RCC 7860 (cell line): Measurements from ENCODE around the gene CAPZA1.

ENCODE experiments used
- DNase-seq: peaks from one replicate; pipeline ENCODE4 v3.0.0-alpha.2; 2015; ENCODE audit warnings: low spot score
- FAIRE-seq: peaks from 2 replicates; lab custom pipeline; 2012; peaks lifted over from hg19 to GRCh38; lab: Jason Lieb, UNC

The CAPZA1 gene

GRCh38 chr1:112674986-112675727 is 55.5 kb downstream of the CAPZA1 start:
- DNase-seq (no peak), FAIRE-seq (no peak)

DNA sequence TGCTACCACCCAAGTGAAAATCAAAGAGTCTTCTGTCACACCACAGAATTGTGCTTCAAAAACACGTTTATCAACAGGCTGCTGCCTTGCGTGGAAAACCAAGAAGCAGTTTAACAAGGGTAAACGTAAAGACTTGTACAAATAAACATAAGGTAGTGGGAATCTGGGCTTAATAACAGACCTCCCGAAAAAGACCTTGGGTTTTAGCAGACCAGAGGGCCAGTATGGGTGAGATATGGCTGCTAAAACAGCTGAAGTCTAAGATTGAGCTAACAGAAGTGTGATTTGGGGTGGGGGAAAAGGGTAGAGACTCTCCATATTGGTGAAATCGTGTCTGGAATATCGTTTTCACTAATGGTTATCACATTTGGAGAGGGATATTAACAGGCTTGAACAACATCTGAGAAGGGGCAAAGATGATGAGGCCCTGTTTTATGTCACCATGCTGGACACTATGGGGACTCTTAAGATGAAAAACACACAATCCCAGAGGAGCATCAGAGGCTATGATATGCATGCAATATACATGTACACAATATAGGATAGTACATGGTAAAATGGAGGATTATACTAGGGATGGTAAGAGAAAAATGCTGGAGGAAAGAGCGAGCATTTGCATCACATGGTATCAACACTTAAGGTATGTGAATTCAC is 56.2 kb downstream of the CAPZA1 start:
- DNase-seq (no peak), FAIRE-seq (no peak)

DNA sequence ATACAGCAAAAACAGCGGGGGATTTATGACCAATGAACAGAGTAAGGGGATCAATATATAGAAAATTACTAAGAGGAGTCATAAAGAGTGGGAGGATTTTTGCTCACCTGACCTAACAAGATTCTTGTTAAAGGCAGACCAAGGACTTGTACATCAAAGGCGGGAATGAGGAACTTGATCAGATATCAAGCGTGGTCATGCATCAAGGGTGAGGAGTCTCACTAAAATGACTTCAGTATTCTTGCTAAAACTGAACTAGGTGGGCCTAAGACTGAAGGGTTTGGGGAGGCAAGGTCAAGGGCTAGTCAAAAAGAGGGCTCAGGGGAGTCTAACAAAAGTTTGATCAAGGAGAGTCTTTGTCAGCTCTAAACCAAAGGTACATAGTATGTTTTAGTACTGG is 56.9 kb downstream of the CAPZA1 start:
- DNase-seq = no peak
- no peak for FAIRE-seq

- DNase-seq (no peak), FAIRE-seq (no peak)
Measured at GRCh38 chr1:112677501-112677900, 57.9 kb downstream of the CAPZA1 start.

- FAIRE-seq = no peak
- no peak for DNase-seq
Measured at GRCh38 chr1:112678605-112679004, 59.0 kb downstream of the CAPZA1 start.

- DNase-seq = no peak
- no peak for FAIRE-seq
Measured at GRCh38 chr1:112685913-112686312, 66.3 kb downstream of the CAPZA1 start.

- DNase-seq = no peak
- no peak for FAIRE-seq
Measured at GRCh38 chr1:112686417-112686816, 66.8 kb downstream of the CAPZA1 start.

DNA sequence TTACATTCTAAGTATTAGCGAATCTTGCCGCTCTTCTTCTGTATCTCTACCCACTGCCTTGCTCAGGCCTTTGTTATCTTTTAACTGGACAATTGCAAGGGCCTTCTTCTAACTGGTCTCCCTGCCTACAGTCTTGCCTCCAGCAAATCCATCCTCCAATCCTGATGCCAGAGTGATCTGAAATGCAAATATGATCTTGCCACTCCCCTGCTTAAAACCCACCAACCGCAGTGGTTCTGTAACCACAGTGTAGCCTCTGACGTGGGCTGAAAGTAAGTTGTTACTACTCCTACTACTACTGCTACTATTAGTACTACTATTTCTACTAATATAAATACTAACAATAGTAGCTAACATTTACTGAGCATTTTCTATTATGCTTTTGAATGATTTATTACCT is 67.2 kb downstream of the CAPZA1 start:
- FAIRE-seq (no peak), DNase-seq (no peak)

- FAIRE-seq = no peak
- DNase-seq = no peak
Measured at GRCh38 chr1:112687361-112687760, 67.7 kb downstream of the CAPZA1 start.

DNA sequence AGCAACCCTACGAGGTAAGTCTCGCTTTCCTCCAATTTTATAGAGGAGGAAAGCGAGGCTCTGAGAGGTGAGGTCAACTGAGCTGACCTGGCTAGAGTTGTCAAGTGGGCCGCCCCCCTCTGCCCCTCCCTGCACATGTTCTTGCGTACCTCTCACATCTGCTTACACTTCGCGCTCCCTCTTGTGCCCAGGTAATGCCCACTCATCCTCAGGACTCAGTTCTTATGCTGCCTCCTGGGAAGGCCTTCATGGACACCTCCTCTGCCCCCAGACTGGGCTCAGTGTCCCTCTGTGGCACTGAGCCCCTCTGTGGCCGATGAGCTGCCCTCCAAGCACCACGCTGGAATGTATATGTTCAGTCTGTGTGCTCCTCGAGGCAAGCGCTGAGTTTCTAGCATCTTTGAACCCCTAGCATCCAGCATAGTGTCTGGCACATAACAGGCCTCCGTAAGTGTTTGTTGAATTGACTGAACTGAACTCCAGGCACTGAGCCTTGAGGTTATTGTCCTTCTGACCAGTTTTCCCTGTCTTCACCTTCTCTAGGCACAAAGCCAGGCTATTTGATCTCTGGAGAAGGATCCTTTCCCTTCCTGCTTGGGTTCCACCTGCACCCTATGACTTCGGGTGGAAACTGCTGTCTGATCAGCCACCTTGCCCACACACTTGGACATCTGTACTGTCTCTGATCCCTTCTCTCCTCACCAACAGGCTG is 68.3 kb downstream of the CAPZA1 start:
- DNase-seq (no peak), FAIRE-seq (no peak)

DNA sequence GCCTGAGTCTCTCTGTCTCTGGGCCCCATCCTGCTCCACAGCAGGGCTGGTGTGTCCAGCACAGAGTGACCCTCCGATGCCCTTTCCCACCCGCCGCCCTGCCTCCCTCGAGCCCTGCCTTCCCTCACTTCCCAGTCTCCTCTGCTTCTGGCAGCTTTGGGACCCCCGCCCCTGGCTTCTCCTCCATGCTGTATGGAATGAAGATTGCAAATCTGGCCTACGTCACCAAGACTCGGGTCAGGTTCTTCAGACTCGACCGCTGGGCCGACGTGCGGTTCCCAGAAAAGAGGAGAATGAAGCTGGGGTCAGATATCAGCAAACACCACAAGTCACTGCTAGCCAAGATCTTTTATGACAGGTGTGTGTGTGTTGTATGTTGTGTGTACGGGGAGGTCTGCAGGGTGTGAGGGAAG is 69.2 kb downstream of the CAPZA1 start:
- DNase-seq = no peak
- FAIRE-seq = no peak

GRCh38 chr1:112689196-112689841 is 69.7 kb downstream of the CAPZA1 start:
- FAIRE-seq (no peak), DNase-seq (no peak)

- no peak for FAIRE-seq
- no peak for DNase-seq
Measured at GRCh38 chr1:112689842-112690237, 70.2 kb downstream of the CAPZA1 start.

GRCh38 chr1:112692681-112693080 is 73.0 kb downstream of the CAPZA1 start:
- no peak for DNase-seq
- no peak for FAIRE-seq

DNA sequence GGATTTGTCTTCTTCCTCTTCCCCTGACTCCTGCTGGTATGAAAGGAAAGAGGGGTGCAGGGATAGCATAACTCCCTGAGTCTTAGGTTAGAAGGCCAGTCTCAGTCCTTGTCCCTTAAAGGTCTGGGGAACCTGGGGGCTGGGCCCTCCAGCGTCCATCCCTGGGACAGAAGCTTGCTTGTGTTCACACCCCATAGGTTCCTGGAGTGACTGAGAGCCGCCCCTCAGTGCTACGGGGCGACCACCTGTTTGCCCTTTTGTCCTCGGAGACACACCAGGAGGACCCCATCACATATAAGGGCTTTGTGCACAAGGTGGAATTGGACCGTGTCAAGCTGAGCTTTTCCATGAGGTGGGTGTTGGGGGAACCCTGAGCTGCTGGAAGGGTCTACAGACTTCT is 74.2 kb downstream of the CAPZA1 start:
- DNase-seq = no peak
- FAIRE-seq = no peak

GRCh38 chr1:112694363-112694929 is 74.8 kb downstream of the CAPZA1 start:
- DNase-seq (no peak), FAIRE-seq (no peak)

DNA sequence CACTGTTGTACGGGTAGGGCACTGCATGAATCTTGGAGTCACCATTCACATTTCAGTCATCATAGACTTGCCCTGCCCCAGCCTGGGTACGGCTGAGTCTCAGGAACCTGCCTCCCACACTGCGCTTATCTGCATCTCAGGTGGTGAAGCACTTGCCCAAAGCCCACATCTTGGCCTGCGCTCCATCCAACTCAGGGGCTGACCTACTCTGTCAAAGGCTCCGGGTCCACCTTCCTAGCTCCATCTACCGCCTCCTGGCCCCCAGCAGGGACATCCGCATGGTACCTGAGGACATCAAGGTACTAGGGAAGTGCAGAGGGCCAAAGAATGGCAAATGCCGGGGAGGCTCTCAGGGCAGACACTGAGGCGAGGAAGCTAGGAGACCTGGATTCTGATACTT is 75.6 kb downstream of the CAPZA1 start:
- no peak for FAIRE-seq
- no peak for DNase-seq

- FAIRE-seq (no peak), DNase-seq (no peak)
Measured at GRCh38 chr1:112696578-112697314, 77.1 kb downstream of the CAPZA1 start.

- no peak for DNase-seq
- FAIRE-seq = no peak
Measured at GRCh38 chr1:112697781-112698201, 78.2 kb downstream of the CAPZA1 start.
